GM12874 (cell line): ENCODE measurements around the gene MEOX1.

ENCODE experiments used
- TF ChIP-seq, protein P1 (sequence below): IDR thresholded peaks from 2 replicates; pipeline ENCODE4 v1.5.1; 2011; ENCODE audit warnings: low read depth, mild to moderate bottlenecking, control low read depth, low read length, moderate library complexity; ENCODE audit not compliant: insufficient read depth

The MEOX1 gene

DNA sequence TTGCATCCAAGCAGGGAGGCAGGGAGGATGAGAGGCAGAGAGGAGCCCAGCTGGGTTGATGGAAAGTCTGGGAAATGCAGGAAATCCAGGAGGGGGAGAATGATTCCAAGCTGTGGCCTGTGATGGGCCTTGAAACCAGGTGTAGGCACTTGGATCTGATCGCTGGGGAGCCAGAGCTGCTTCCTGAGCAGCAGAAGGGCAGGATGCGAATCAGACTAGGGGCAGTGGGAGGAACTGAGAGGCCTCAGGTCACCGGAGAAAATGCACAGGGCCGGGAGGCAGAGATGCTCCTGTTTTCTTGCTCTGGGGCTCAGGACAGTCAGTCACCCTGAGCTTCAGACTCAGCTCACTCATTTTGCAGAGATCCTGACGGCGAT, 29.6 kb upstream of the MEOX1 start:
- TF ChIP-seq, protein P1, sequence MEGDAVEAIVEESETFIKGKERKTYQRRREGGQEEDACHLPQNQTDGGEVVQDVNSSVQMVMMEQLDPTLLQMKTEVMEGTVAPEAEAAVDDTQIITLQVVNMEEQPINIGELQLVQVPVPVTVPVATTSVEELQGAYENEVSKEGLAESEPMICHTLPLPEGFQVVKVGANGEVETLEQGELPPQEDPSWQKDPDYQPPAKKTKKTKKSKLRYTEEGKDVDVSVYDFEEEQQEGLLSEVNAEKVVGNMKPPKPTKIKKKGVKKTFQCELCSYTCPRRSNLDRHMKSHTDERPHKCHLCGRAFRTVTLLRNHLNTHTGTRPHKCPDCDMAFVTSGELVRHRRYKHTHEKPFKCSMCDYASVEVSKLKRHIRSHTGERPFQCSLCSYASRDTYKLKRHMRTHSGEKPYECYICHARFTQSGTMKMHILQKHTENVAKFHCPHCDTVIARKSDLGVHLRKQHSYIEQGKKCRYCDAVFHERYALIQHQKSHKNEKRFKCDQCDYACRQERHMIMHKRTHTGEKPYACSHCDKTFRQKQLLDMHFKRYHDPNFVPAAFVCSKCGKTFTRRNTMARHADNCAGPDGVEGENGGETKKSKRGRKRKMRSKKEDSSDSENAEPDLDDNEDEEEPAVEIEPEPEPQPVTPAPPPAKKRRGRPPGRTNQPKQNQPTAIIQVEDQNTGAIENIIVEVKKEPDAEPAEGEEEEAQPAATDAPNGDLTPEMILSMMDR = no peak

DNA sequence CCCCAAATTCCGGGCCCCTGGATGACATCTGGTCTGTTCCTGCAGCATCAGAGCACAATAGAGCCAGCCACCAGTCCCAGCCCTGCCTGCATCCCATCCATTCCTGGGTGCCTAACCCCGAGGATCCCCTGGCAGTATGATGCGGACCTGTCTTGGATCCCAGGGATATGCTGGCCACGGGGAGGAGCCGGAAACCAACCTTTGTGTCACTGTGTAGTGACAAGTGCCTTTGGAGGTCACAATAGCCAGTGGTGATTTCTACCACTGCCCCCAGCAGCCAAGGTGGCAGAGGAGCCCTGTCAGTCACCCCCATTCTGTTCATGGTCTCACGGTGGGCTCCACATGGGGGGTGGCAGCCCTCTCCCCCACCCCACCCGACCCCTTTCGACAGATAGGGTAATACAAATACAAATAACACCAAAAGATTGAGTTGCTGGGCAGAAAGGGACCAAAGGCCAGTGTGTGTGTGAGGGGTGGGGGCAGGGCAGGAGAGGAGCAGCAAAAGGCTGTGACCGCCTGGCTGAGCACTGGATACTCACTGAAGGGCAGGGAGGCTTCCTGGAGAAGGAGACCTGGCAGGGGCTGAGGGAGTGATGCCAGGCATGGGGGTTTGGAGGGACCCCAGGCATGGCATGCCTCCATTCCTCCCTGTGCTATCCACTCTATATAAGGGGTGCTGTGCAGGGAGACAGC, 29.0 kb upstream of the MEOX1 start:
- TF ChIP-seq, protein P1 = no peak

DNA sequence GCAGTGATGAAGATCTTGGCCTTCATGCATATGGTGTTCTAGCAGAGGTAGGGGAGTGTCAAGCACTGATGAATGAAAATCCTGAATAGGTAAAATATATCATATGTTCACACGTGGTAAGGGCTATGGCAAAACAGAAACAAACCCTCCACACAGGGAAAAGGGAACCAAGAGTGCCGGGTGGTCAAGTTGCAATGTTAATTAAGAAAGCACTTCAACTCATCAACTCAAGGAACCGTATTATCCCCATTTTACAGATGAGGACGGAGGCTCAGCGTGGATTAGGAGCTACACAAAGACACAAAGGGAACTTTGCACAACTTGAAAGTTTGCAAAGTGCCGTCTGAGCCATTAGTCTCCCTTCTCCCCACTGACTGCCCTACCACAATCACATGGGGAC, 28.1 kb upstream of the MEOX1 start:
- TF ChIP-seq, protein P1 = no peak

DNA sequence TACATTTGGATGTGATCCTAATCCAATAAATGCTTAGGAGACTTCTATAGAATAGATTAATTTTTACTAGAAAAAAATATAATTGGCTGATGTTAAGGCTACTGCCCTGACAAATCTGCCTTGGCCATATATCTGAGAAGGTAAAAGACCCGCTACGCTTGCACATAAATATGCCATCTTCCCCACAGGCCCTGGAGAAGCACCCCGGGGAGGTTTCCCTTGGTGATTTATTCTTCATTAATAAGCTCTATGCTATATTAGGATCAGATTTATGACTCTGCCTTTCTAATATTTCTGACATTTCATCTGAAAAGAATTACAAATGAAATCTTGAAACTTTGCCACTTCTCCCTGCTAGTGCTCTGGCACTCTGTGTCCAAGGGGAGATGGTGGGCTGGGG, 27.4 kb upstream of the MEOX1 start:
- TF ChIP-seq, protein P1 = no peak

DNA sequence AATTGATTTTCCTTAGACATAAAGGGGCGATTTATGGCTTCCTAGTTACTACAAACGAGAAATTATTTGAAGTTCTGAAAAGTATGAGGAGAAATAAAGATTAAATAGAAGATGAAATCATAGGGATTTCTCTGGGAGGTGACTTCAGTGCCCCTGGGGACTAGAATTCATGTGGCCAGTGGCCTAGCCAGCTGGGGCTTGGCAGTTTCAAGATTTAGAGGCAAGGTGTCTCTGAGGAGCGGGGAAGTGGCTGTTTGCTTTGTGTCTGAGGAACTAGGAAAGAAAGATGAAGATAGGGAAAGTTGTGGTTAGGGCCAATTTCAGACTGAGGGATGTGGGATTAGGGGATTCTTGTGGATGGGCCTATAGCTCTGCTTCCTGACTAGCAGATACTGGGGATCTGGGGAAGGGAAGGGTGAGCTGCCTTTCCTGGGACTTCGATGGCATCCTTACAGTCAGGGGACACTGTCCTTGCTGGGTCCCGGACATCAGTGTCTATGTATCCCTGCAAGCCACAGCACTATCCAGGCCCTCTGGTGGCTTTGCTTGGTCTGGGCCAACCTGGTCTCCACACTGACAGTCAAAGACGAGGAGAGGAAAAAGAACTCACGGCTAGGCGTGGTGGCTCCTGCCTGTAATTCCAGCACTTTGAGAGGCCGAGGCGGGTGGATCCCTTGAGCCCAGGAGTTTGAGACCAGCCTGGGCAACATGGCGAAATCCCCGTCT, 22.4 kb upstream of the MEOX1 start:
- TF ChIP-seq, protein P1 = no peak

DNA sequence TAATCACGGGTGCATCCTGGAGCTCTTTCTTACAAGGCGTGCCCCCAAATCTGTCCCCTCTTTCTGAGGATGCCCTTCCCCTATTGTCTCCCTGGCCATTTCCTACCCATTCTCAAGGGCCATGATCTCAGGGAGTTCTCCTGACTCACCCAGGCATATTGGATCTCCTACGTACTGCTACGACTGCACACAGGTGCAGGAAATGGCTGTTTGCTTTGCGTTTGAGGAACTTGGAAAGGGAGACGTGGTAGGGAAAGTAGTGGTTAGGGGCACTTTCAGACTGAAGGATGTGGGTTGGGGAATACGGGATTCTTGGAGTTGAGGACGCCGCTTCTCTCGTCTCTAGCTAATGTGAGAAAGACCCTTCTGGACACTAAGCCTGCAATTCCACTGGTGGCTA, 18.7 kb upstream of the MEOX1 start:
- TF ChIP-seq, protein P1 = no peak

DNA sequence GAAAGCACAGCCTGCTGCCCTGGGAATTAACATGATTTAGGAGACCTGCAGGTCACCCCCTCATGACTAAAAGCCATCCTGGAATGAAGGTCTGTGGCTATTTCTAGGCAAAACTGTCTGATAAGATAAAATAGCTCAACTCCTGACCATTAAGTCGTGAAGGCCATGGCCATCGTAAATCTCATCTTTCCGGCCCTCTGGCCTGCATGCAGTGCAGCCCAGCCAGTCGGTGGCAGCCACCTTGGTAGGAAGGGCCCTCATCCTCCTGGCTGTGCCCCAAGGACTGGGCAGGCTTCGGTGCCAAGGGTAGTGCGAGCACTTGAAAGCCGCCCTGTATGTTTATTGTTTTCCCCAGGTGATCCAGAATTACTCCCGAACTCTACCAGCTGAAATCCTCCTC, 18.2 kb upstream of the MEOX1 start:
- TF ChIP-seq, protein P1 = no peak
